ENCODE results near the gene CPLX4. TPM values are rescaled to one million over a fixed set of nuclear protein-coding genes. Genes with fewer than 3 reads are reported as not detected.
A peak's percentile ranks its signal among the peaks of the same experiment; 100 is the strongest.

CPLX4 gene
- not detected in 2 replicates for total RNA-seq (2014; rRNA removed; shearing (Covaris generic))
- polyA plus RNA-seq (2015; cell fraction: cytosol; rRNA removed) = not detected in 2 replicates
- not detected in 2 replicates for polyA plus RNA-seq (2015; cell fraction: nucleus; rRNA removed)

- DNase-seq (ENCODE audit: low read depth, low spot score) = no peak
- in situ Hi-C loops (cut with HindIII; ENCODE audit: low pct_unique_long_range_greater_than_20kb, low sequenced_read_pairs) = no loop called here
These were observed at the start of gene CPLX4 for GRCh38 chr18:59318460-59319050. CPLX4 (minus strand) TSS chr18:59318649; CDS start chr18:59318462, 187 bp downstream.

DNA sequence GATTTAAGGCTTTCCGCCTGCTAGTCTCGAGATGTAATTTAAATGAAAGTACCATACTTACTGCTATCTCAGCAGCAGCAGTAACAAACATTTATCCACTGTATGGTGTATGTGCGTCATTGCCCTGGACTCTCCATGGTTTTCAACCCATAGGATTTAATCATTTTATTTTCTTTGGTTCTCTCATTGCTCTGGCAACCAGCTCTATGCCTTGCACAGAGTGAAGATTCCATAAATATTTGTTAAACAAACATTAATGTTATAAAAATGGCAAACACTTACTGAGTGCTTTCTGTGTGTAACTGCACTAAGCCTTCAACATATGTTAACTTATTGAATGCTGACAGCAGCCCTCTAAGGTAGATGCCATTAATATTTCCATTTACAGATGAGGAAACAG is 41.9 kb upstream of the CPLX4 start:
- in situ Hi-C loops (cut with HindIII; ENCODE audit: low pct_unique_long_range_greater_than_20kb, low sequenced_read_pairs) = no loop called here
- DNase-seq (ENCODE audit: low read depth, low spot score) = no peak

- DNase-seq (ENCODE audit: low read depth, low spot score) = no peak
- in situ Hi-C loops (cut with HindIII; ENCODE audit: low pct_unique_long_range_greater_than_20kb, low sequenced_read_pairs) = no loop called here
These were observed 41.1 kb upstream of the CPLX4 start for GRCh38 chr18:59359576-59359952.

DNA sequence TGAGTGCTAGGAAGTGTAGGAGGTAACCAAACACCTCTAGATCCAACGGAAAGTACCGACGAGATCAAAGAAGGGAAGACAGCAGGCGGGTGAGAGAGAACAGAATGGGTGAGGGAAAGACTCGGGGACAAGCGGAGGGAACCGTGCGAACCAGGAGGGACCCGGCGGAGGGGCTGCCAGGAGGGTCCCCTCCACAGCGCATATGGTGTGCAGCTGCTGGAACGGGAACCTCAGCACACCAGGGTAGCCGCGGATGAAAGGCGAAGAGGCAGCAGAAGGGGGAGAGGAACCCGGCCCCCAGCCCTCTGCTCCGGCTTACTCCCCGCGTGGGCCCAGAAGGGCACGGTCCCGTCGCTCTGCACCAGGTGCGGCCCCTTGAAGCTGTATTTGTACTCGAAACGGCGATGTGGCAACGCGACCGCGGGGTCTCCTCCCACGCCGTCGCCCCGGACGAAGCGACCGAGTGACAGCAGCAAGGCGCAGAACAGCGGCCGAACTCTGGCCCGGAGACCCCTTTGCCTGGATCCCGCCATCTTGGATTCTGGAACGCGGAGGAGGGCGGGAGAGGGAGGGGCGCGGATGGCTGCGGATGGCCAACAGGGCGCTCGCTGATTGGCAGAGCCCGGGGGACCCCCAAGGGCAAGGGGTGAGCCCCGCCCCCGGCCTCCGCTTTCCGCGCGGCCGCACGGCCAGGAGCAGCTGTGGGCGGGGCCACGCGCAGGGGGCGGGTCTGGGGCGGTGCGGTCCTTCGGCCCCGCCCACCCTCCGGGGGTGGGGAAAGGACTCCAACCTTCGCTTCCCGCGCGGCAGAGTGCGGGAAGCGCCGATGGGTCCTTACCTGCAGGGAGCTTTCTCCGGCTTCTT is 40.5 kb upstream of the CPLX4 start, which contains the start of gene LMAN1:
LMAN1 (minus strand) TSS at position 554 of the 864 bp plus-strand sequence; CDS start at position 533, 21 bp downstream.
- DNase-seq (ENCODE audit: low read depth, low spot score) = peak; percentile 92
- in situ Hi-C loops (cut with HindIII; ENCODE audit: low pct_unique_long_range_greater_than_20kb, low sequenced_read_pairs) = no loop called here

- in situ Hi-C loops (cut with HindIII; ENCODE audit: low pct_unique_long_range_greater_than_20kb, low sequenced_read_pairs) = no loop called here
- peak; percentile 12 for DNase-seq (ENCODE audit: low read depth, low spot score)
These were observed 39.9 kb upstream of the CPLX4 start for GRCh38 chr18:59358414-59358711.

GRCh38 chr18:59357928-59358327 is 39.5 kb upstream of the CPLX4 start:
- in situ Hi-C loops (cut with HindIII; ENCODE audit: low pct_unique_long_range_greater_than_20kb, low sequenced_read_pairs) = no loop called here
- DNase-seq (ENCODE audit: low read depth, low spot score) = no peak

DNA sequence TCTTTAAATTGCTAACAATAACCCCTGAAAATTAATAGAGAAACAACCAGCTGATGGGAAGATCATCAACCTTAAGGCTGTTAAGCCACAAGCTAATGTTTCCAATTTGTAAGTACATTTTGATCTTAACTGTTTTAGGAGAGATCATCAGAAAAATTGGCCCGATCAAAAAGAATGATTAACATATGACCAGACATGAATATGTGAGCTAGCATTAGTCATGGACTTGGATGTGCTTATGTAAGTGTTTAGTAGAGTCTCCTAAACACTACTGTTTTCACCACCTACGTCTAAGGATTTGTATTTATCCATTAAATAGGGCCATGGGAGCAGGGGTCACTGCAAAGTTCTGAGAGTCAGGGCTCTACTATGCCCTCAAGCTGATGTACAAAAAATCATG is 36.3 kb upstream of the CPLX4 start:
- in situ Hi-C loops (cut with HindIII; ENCODE audit: low pct_unique_long_range_greater_than_20kb, low sequenced_read_pairs) = no loop called here

GRCh38 chr18:59353079-59353680 is 34.7 kb upstream of the CPLX4 start:
- no peak for DNase-seq (ENCODE audit: low read depth, low spot score)
- in situ Hi-C loops (cut with HindIII; ENCODE audit: low pct_unique_long_range_greater_than_20kb, low sequenced_read_pairs) = no loop called here

More for the DNA sequence above, 36.3 kb upstream of the CPLX4 start:
- no peak for DNase-seq (ENCODE audit: low read depth, low spot score)

DNA sequence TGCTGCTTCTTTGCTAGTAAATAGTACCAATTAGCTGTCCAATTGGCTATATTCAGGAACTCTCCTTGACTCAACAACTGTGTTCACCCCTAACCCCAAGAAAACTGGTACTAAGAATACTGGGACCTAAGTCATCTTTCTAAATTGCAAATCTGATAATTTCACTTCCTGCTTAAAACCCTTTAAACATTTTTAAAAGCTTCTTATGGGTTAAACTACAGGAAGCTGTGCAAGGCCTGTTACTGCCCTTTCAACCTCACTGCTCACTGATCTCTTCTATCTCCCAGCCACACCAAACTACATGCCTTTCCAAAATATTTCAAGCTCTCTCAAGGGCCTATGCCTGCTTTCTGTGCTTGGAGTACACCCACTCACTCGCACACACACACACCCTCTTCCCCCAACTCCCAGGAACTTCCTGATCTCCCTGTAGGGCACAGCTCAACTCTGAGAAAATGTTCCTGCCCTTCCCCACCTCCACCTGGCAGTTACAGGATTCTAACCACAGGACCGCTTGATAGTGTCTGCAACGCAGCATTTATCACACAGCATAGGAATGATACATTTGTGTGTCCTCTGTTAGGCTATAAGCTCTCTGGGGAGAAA is 33.9 kb upstream of the CPLX4 start:
- DNase-seq (ENCODE audit: low read depth, low spot score) = no peak
- in situ Hi-C loops (cut with HindIII; ENCODE audit: low pct_unique_long_range_greater_than_20kb, low sequenced_read_pairs) = no loop called here

- DNase-seq (ENCODE audit: low read depth, low spot score) = no peak
- in situ Hi-C loops (cut with HindIII; ENCODE audit: low pct_unique_long_range_greater_than_20kb, low sequenced_read_pairs) = no loop called here
These were observed 27.1 kb upstream of the CPLX4 start for GRCh38 chr18:59345556-59345955.

DNA sequence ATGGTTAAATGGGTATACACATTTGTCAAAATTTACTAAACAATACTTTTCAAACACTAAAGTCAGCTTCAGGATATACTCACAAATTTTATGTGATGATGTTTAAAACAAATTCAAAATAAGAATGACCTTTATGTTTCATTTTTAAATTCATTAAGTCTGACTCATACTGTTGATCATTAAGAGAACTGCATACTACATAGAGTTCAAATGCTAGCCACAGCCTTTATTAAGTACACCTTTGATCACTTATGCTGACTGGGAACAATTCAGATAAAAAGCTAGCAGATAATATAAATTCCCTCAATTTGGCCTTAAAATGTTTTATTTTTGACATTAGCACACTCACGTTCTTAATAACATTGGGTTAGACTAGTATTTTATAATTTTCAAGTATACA is 26.5 kb upstream of the CPLX4 start:
- in situ Hi-C loops (cut with HindIII; ENCODE audit: low pct_unique_long_range_greater_than_20kb, low sequenced_read_pairs) = no loop called here
- DNase-seq (ENCODE audit: low read depth, low spot score) = no peak

GRCh38 chr18:59343926-59344325 is 25.5 kb upstream of the CPLX4 start:
- in situ Hi-C loops (cut with HindIII; ENCODE audit: low pct_unique_long_range_greater_than_20kb, low sequenced_read_pairs) = no loop called here
- no peak for DNase-seq (ENCODE audit: low read depth, low spot score)

DNA sequence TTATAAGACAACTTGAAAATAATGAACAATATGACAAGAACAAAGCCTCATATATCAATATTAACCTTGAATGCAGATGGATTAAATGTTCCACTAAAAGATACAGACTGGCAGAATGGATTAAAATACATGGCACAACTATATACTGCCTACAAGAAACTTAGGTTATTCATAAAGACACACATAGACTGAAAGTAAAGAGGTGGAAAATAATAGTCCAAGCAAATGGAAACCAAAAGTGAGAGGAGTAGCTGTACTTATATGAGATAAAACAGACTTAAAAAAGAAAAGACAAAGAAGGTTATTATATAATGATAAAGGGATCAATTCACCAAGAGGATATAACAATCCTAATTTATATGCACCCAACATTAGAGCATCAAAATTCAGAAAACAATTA is 22.4 kb upstream of the CPLX4 start:
- in situ Hi-C loops (cut with HindIII; ENCODE audit: low pct_unique_long_range_greater_than_20kb, low sequenced_read_pairs) = no loop called here
- DNase-seq (ENCODE audit: low read depth, low spot score) = no peak

GRCh38 chr18:59340312-59340711 is 21.9 kb upstream of the CPLX4 start:
- in situ Hi-C loops (cut with HindIII; ENCODE audit: low pct_unique_long_range_greater_than_20kb, low sequenced_read_pairs) = no loop called here
- no peak for DNase-seq (ENCODE audit: low read depth, low spot score)

DNA sequence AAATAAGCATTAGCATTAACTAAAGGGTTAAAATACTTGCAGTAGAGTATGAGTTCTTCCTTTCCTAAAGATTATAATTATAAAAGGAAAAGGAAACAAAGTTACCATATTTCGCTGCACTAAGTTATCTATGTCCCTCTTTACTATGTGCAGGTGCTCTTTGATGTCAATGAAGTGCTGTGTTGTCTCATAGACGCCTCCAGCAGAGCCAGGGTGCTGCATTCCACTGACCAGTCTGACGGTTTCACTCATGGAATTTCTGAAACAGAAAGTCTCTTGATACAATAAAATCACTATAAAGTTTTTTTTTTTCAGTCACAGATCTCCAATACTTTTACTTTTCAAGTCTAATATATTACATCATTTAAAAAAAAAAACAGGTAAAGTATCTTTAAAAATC is 14.5 kb upstream of the CPLX4 start:
- no peak for DNase-seq (ENCODE audit: low read depth, low spot score)
- in situ Hi-C loops (cut with HindIII; ENCODE audit: low pct_unique_long_range_greater_than_20kb, low sequenced_read_pairs) = no loop called here

GRCh38 chr18:59328683-59329082 is 10.2 kb upstream of the CPLX4 start:
- in situ Hi-C loops (cut with HindIII; ENCODE audit: low pct_unique_long_range_greater_than_20kb, low sequenced_read_pairs) = no loop called here
- no peak for DNase-seq (ENCODE audit: low read depth, low spot score)

GRCh38 chr18:59325965-59326364 is 7.5 kb upstream of the CPLX4 start:
- in situ Hi-C loops (cut with HindIII; ENCODE audit: low pct_unique_long_range_greater_than_20kb, low sequenced_read_pairs) = no loop called here
- no peak for DNase-seq (ENCODE audit: low read depth, low spot score)

DNA sequence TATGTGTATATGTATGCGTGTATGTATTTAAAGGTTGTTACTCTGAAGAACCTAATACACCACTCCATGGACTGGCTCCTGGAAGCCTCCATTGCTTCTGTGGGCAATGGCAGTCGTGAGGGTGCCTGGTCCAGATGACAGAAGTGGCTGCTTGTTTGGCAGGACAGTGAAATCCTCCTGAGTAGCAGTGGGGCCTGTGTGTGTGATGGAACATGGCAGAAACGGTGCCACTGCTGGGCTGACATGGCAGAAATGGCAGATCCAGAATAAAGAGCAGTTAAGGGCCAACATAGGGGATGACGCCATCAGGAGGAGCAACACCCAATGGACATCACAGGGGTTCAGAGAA is 6.1 kb upstream of the CPLX4 start:
- DNase-seq (ENCODE audit: low read depth, low spot score) = no peak
- in situ Hi-C loops (cut with HindIII; ENCODE audit: low pct_unique_long_range_greater_than_20kb, low sequenced_read_pairs) = no loop called here

Data from SK-MEL-5 (cell line).